Effector memory CD4-positive, alpha-beta T cell (primary cell): ENCODE results near the gene CDCA7.
A peak's percentile ranks its signal among the peaks of the same experiment; 100 is the strongest.
"Not testable (repeated sequence)": the region's sequence is repeated elsewhere in the genome, so short reads cannot be mapped to it uniquely, and the experiment has no call there.

Source experiments
- DNase-seq, 3 donors: peaks; one replicate each; pipeline ENCODE4 v3.0.0-alpha.2; 2020
- H3K27ac ChIP-seq: 2 replicates; pipeline ENCODE4 v1.7.0; 2013; ENCODE audit warnings: mild to moderate bottlenecking, low read length, moderate library complexity; ENCODE audit not compliant: insufficient read depth, poor library complexity, severe bottlenecking
- H3K27me3 ChIP-seq: replicated peaks from 2 replicates; pipeline ENCODE4 v1.7.0; 2013; ENCODE audit warnings: mild to moderate bottlenecking, low read length; ENCODE audit not compliant: insufficient read depth, control insufficient read depth, poor library complexity, severe bottlenecking
- H3K36me3 ChIP-seq: 2 replicates; pipeline ENCODE4 v1.7.0; 2013; ENCODE audit warnings: mild to moderate bottlenecking, low read length, moderate library complexity; ENCODE audit not compliant: control insufficient read depth, insufficient read depth
- H3K4me1 ChIP-seq: 2 replicates; pipeline ENCODE4 v1.7.0; 2013; ENCODE audit warnings: low read length, mild to moderate bottlenecking; ENCODE audit not compliant: control insufficient read depth, insufficient read depth, poor library complexity, severe bottlenecking
- H3K4me3 ChIP-seq: 2 replicates; pipeline ENCODE4 v1.7.0; 2013; ENCODE audit warnings: low read length, low read depth, mild to moderate bottlenecking; ENCODE audit not compliant: insufficient read depth, poor library complexity, severe bottlenecking
- H3K9me3 ChIP-seq: 2 replicates; pipeline ENCODE4 v1.7.0; 2013; ENCODE audit warnings: mild to moderate bottlenecking, low read length, moderate library complexity; ENCODE audit not compliant: control insufficient read depth

The CDCA7 gene

DNA sequence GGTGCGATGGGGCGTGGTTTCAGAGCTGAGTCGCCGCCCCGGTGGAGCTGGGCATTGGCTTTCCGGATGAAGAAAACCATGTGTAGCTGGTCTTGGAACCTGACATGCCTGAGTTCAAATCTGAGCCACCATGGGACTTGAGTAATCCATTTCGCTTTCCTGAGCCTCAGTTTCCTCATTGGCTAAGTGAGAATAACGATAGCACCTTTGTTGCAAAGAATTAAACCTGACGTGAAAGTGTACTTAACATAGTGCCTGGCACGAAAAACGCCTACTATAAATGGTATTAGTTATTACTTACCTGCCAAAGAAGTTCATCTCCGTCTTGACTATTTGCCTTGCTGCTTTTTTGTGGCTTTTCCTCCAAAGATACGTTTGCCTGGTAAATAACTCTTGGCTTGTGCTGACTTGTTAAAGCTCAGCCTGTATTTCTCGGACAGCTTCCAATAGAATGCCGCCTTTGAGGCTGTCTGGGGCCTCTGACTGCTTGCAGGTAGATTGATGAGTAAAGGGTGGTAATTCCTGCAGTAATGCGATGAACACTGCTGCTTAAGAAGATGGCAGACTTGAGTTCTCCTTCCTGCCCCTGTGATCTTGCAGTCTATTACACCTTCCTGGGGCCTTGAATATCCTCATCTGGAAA, 1.3 kb downstream of the CDCA7 start:
- Histone ChIP-seq H3K27me3 (no peaks in the 10 kb centered on the region), H3K4me3 (peak overlapping the region; percentile 45), H3K9me3 (no peaks in the 10 kb centered on the region), H3K4me1 (peaks cover 8% of the 10 kb centered on the region), H3K36me3 (no peaks in the 10 kb centered on the region), H3K27ac (no peak overlapping the region)
- no peak for DNase-seq

DNA sequence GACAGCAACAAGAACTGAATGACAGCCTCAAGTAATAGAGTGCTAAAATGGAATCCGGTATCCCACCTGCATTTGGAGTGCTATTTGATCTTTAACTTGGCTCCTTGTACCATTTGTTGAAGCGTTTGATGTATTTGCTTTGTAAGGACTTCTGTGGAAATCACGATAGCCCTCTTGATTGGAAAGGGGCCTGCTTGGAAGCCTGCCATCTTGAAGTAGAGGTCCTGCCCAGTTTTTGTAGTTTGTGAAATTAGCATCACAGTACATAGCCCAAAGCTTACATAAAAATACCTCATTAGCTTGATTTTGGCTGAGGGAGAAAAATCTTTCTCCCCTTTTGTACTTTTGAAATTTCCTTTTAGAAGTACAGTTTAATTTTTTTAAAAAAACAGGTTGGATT, 2.7 kb downstream of the CDCA7 start:
- no peak for DNase-seq
- H3K27ac ChIP-seq: no peak overlapping the region
- no peak overlapping the region for H3K4me3 ChIP-seq
- no peaks in the 10 kb centered on the region for H3K9me3 ChIP-seq
- no peaks in the 10 kb centered on the region for H3K27me3 ChIP-seq
- no peaks in the 10 kb centered on the region for H3K36me3 ChIP-seq
- peaks cover 8% of the 10 kb centered on the region for H3K4me1 ChIP-seq

DNA sequence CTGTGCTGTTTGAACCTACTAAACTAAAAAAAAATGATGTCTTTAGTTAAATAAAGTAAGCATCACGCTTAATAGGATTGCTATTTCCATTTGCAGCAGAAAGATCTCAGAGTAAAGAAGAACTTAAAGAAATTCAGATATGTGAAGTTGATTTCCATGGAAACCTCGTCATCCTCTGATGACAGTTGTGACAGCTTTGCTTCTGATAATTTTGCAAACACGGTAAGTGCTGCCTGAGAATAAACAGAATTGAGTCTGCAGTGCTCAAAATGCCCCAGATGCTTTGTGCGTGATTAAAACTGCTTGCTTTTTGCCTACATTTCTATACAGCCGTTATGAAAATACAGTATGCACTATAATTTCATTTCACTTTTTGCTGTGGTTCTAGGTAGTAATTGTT, 3.9 kb downstream of the CDCA7 start:
- H3K4me1 ChIP-seq: peaks cover 8% of the 10 kb centered on the region
- no peak overlapping the region for H3K4me3 ChIP-seq
- DNase-seq: no peak
- H3K27me3 ChIP-seq: no peaks in the 10 kb centered on the region
- H3K36me3 ChIP-seq: no peaks in the 10 kb centered on the region
- no peak overlapping the region for H3K27ac ChIP-seq
- H3K9me3 ChIP-seq: no peaks in the 10 kb centered on the region

- H3K9me3 ChIP-seq: no peaks in the 10 kb centered on the region
- no peak for DNase-seq
- H3K27ac ChIP-seq: no peak overlapping the region
- H3K27me3 ChIP-seq: no peaks in the 10 kb centered on the region
- no peak overlapping the region for H3K4me3 ChIP-seq
- H3K36me3 ChIP-seq: no peaks in the 10 kb centered on the region
- H3K4me1 ChIP-seq: peaks cover 4% of the 10 kb centered on the region
Measured at GRCh38 chr2:173359231-173359630, 4.6 kb downstream of the CDCA7 start.

DNA sequence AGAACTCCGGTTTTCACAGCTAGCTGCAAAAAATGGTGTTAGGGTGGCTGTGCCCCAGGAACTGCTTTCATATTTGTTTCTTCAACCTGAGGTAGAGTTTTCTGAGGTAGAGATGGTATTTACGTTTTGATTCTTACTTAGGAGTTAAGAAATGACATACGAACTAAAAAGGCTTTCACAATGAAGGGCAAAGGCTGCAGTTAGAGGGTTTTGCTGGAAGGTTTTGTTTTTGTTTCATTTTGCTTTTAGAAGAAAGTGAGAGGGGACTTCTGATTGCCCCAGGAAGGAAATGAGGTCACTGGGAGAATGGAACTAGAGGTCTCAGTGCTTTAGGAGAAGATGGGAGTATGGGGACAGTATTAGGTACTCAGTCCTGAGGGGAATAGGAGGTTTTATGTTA, 15.5 kb downstream of the CDCA7 start:
- DNase-seq: no peak
- Histone ChIP-seq H3K27me3 (no peaks in the 10 kb centered on the region), H3K4me3 (no peak overlapping the region), H3K4me1 (no peaks in the 10 kb centered on the region), H3K36me3 (no peaks in the 10 kb centered on the region), H3K9me3 (no peaks in the 10 kb centered on the region), H3K27ac (no peak overlapping the region)

DNA sequence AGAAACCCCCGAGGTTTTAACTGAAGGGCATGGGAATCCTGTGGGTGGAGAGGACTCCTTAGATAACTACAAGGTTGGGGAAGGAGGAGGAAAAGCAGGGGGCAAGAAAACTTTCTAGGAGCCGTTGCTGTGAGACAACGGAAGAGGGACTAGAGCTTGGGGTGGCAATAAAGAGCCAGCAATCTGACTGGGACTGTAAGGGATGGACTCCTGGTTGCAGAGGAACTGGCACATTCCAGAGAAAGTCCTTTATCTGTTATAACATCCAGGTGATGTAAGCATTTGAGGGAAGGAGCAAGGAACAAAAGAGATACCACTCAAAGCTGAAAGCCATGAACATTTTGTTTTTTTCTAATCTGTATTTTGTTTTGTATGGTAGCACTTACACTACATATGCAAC, 16.4 kb downstream of the CDCA7 start:
- no peak for DNase-seq
- H3K9me3 ChIP-seq: no peaks in the 10 kb centered on the region
- no peak overlapping the region for H3K4me3 ChIP-seq
- H3K27ac ChIP-seq: no peak overlapping the region
- H3K27me3 ChIP-seq: no peaks in the 10 kb centered on the region
- H3K36me3 ChIP-seq: no peaks in the 10 kb centered on the region
- H3K4me1 ChIP-seq: no peaks in the 10 kb centered on the region

DNA sequence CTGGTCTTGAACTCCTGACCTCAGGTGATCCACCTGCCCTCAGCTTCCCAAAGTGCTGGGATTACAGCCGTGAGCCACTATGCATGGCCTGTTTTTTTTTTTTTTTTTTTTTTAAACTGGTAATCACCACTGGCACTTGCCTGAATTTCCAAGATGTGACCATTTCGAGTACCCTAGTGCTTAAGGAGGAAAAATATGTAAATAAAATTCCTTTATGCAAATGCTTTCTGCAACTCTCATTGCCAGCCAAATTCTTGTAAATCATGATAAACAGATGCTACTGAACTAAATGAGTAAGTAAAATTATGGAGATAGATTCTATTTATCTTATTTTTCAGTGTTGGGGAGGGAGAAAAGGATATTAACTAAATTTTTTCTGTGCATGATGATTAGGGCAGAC, 18.6 kb downstream of the CDCA7 start:
- H3K9me3 ChIP-seq: no peaks in the 10 kb centered on the region
- H3K4me3 ChIP-seq: no peak overlapping the region
- no peaks in the 10 kb centered on the region for H3K36me3 ChIP-seq
- no peak overlapping the region for H3K27ac ChIP-seq
- DNase-seq: no peak
- H3K4me1 ChIP-seq: no peaks in the 10 kb centered on the region
- no peaks in the 10 kb centered on the region for H3K27me3 ChIP-seq

GRCh38 chr2:173374634-173375033, 20.0 kb downstream of the CDCA7 start:
- DNase-seq: no peak
- Histone ChIP-seq H3K9me3 (no peaks in the 10 kb centered on the region), H3K4me3 (no peak overlapping the region), H3K4me1 (no peaks in the 10 kb centered on the region), H3K27ac (no peak overlapping the region), H3K27me3 (no peaks in the 10 kb centered on the region), H3K36me3 (no peaks in the 10 kb centered on the region)

DNA sequence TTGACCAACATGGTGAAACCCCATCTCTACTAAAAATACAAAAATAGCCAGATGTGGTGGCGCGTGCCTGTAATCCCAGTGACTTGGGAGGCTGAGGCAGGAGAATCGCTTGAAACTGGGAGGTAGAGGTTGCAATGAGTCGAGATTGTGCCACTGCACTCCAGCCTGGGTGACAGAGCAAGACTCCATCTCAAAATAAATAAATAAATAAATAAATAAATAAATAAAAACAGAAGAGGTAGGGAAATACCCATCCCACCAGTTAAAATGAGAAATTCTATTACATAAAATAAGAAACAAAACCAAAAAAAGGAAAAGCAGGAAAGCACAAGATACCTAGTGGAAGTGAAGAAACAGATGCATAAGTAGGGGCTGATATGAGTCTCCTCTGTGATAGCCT, 30.9 kb downstream of the CDCA7 start:
- DNase-seq, H3K4me1 ChIP-seq, H3K27ac ChIP-seq, H3K4me3 ChIP-seq, H3K9me3 ChIP-seq, H3K36me3 ChIP-seq, H3K27me3 ChIP-seq: not testable (repeated sequence)

- Histone ChIP-seq H3K27ac (no peak overlapping the region), H3K4me3 (no peak overlapping the region), H3K4me1 (no peaks in the 10 kb centered on the region), H3K9me3 (no peaks in the 10 kb centered on the region), H3K36me3 (no peaks in the 10 kb centered on the region), H3K27me3 (no peaks in the 10 kb centered on the region)
- no peak for DNase-seq
Measured at GRCh38 chr2:173386021-173386737, 31.5 kb downstream of the CDCA7 start.
